OCI-LY7 (cell line): ENCODE results near the gene KIF1A. TPM values are rescaled to one million over a fixed set of nuclear protein-coding genes. Genes with fewer than 3 reads are reported as not detected.

Source experiments
- BruUV-seq: library from RNA; stranded (reverse); fragments of 400-500 nt; replicated peaks from 2 replicates; lab custom pipeline; 2021; lab: Mats Ljungman, UMichigan
- CTCF ChIA-PET: fragments of 300-600 bp; sonication (Branson Sonifier 250); formaldehyde crosslinking; loops from one replicate; lab custom pipeline; 2022; ENCODE audit warnings: antibody characterized with exemption; ENCODE audit not compliant: unreplicated experiment; lab: Charles Lee
- POLR2A ChIA-PET: fragments of 300-600 bp; sonication (Branson Sonifier 250); formaldehyde crosslinking; loops from one replicate; lab custom pipeline; 2022; ENCODE audit warnings: antibody characterized with exemption; lab: Charles Lee
- DNase-seq: peaks from one replicate; pipeline ENCODE4 v3.0.0-alpha.2; 2015; ENCODE audit warnings: low spot score
- H2AFZ ChIP-seq: fragments of 200-600 bp; sonication (generic), shearing (Covaris generic); 2 replicates; pipeline ENCODE4 v1.6.1; 2014; ENCODE audit warnings: mild to moderate bottlenecking, antibody characterized with exemption, low read length, moderate library complexity
- H3K27ac ChIP-seq: fragments of 200-600 bp; sonication (generic); 2 replicates; pipeline ENCODE4 v1.5.1; 2014; ENCODE audit warnings: mixed run types, low read depth, mild to moderate bottlenecking, moderate library complexity, low read length, inconsistent platforms; ENCODE audit not compliant: poor library complexity, severe bottlenecking
- H3K36me3 ChIP-seq: fragments of 200-600 bp; sonication (generic); 2 replicates; pipeline ENCODE4 v1.6.1; 2014; ENCODE audit warnings: mild to moderate bottlenecking, antibody characterized with exemption, low read length, moderate library complexity, mixed read lengths; ENCODE audit not compliant: insufficient read depth
- H3K4me1 ChIP-seq: fragments of 200-600 bp; sonication (generic); 2 replicates; pipeline ENCODE4 v1.5.1; 2014; ENCODE audit warnings: mild to moderate bottlenecking, low read length; ENCODE audit not compliant: insufficient read depth, poor library complexity, severe bottlenecking
- H3K4me2 ChIP-seq: fragments of 200-600 bp; sonication (generic); 2 replicates; pipeline ENCODE4 v1.6.1; 2014; ENCODE audit warnings: mild to moderate bottlenecking, low read length
- H3K4me3 ChIP-seq: fragments of 200-600 bp; sonication (generic); 2 replicates; pipeline ENCODE4 v1.5.1; 2014; ENCODE audit warnings: mild to moderate bottlenecking, low read depth, low read length; ENCODE audit not compliant: poor library complexity, severe bottlenecking
- H3K79me2 ChIP-seq: fragments of 200-600 bp; sonication (generic); 2 replicates; pipeline ENCODE4 v1.6.1; 2016; ENCODE audit warnings: low read depth, mild to moderate bottlenecking, low read length, moderate library complexity, mixed read lengths; ENCODE audit not compliant: insufficient read depth
- H3K9me2 ChIP-seq: fragments of 200-600 bp; sonication (generic); 2 replicates; pipeline ENCODE4 v1.6.1; 2016; ENCODE audit warnings: mild to moderate bottlenecking, low read length, mixed read lengths; ENCODE audit not compliant: insufficient read depth
- H3K9me3 ChIP-seq: fragments of 200-600 bp; sonication (generic); 2 replicates; pipeline ENCODE4 v1.6.1; 2014; ENCODE audit warnings: mild to moderate bottlenecking, mixed run types, low read length, mixed read lengths
- H4K20me1 ChIP-seq: fragments of 200-600 bp; sonication (generic); 2 replicates; pipeline ENCODE4 v1.6.1; 2014; ENCODE audit warnings: mild to moderate bottlenecking, antibody characterized with exemption, low read length, moderate library complexity, mixed read lengths; ENCODE audit not compliant: insufficient read depth
- EZH2phosphoT487 ChIP-seq: fragments of 200-600 bp; sonication (generic); IDR thresholded peaks from 2 replicates; pipeline ENCODE4 v1.6.1; 2018; ENCODE audit warnings: low read depth, borderline replicate concordance, mild to moderate bottlenecking, mixed run types, antibody characterized with exemption, low read length, moderate library complexity, mixed read lengths
- intact Hi-C: fragments of 100-400 bp; cut with micrococcal nuclease; formaldehyde crosslinking; loops from one replicate; pipeline ENCODE4 v1.10.0; 2022; ENCODE audit not compliant: unreplicated experiment
- total RNA-seq, 2 experiments: library from RNA; depleted of rRNA in 1 of 2; stranded (reverse); fragments of >200 nt in 1 of 2; shearing (Covaris generic) in 1 of 2; gene quantifications; 2 replicates each; pipeline ENCODE4 v1.2.3, GENCODE V29; 2014 to 2022
- TF ChIP-seq, protein P1 (sequence below): fragments of 200-600 bp; sonication (generic); conservative IDR thresholded peaks from 2 replicates; pipeline ENCODE4 v1.5.1; 2014; ENCODE audit warnings: mild to moderate bottlenecking, antibody characterized with exemption, low read length, moderate library complexity, mixed read lengths

Gene KIF1A
- total RNA-seq, 2 experiments from 2014 or later, result not detected

DNA sequence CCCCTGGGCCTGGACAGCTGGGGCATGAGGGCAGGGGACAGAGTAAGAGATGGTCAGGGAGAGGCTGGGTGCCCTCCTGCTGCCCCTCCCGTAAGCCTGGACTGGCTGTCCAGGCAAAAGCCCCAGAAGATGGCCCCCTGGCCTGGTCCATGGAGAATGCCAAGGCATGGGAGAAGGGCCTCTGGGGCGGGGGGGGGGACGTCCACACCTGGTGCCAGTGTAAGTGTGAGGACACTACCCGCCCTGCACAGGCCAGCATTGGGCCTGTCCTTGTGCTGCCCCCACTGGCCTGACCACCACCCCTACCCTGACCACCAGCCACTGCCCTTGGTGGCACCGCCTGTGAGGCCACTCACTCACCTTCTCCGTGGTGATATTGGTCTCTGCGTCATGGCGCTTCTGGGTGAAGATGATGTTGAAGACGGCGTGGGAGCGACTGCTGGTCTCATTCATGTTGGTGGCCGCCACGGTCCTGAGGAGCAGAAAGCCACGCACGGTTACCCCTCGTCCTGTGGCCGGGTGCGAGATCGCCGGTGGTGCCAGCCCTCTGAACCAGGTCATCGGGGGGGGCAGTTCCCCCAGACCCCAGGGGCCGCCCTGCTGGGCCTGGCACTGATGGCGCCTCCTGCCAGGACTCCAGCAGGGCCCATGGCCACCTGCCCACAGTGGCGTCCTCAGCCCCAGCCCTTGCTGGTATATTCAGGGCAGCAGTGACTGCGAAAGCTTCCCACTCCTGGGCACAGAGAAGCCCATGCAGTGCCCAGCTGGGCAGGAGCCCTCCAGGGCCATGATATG lies 35.2 kb downstream of the KIF1A start:
- Histone ChIP-seq H3K36me3 (no peaks in the 10 kb centered on the region), H3K79me2 (no peaks in the 10 kb centered on the region), H2AFZ (no peak overlapping the region), H3K4me2 (no peak overlapping the region), H3K4me1 (no peaks in the 10 kb centered on the region), H3K4me3 (no peak overlapping the region), H3K27ac (no peak overlapping the region), H4K20me1 (no peaks in the 10 kb centered on the region), H3K9me3 (no peaks in the 10 kb centered on the region), H3K9me2 (no peaks in the 10 kb centered on the region)
- intact Hi-C loops, result no loop called here
- POLR2A ChIA-PET, result no interaction called here
- DNase-seq, result no peak
- CTCF ChIA-PET, result no interaction called here
- BruUV-seq, result no TSS peak
- no peak for TF ChIP-seq EZH2phosphoT487
- TF ChIP-seq, protein P1, sequence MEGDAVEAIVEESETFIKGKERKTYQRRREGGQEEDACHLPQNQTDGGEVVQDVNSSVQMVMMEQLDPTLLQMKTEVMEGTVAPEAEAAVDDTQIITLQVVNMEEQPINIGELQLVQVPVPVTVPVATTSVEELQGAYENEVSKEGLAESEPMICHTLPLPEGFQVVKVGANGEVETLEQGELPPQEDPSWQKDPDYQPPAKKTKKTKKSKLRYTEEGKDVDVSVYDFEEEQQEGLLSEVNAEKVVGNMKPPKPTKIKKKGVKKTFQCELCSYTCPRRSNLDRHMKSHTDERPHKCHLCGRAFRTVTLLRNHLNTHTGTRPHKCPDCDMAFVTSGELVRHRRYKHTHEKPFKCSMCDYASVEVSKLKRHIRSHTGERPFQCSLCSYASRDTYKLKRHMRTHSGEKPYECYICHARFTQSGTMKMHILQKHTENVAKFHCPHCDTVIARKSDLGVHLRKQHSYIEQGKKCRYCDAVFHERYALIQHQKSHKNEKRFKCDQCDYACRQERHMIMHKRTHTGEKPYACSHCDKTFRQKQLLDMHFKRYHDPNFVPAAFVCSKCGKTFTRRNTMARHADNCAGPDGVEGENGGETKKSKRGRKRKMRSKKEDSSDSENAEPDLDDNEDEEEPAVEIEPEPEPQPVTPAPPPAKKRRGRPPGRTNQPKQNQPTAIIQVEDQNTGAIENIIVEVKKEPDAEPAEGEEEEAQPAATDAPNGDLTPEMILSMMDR, result no peak

DNA sequence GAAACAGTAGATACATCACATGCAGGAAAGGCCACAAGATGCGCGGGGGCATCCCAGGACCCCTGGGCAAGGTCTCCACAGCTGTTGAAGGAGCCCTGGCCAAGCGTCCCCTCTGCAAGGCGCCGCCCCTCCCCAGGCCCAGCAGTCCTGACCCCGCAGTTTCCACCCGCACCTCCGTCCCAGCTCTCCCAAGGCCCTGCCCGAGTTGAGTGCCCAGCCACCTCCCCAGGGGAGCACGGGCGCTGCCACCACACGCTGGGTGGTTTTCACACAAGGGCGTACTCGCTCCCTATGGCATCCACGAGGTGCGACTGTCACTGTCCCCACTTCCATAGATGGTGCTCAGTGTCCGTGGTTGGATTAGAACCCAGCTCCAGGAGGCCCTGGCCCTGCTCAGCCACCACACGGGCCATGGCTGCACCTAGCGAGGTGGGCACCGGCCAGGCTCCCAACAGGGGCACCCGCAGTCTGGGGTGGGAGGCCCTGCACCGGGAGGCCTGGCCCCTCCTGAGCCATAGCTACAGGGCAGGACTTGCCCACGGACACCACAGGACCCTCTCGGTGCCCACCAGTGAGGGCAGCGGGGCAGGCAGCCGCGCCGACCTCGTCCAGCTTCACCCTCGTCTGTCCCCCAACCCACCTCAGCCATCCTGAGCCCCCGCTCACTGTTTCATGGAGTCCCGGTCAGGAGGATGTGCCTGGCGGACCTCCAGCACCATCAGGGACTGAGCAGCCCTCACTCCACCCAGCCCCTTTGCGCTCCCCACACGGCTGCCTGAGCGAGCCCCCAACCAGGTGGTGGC lies 36.0 kb downstream of the KIF1A start:
- H3K4me3 ChIP-seq, result no peak overlapping the region
- H3K79me2 ChIP-seq, result no peaks in the 10 kb centered on the region
- H2AFZ ChIP-seq, result no peak overlapping the region
- no peaks in the 10 kb centered on the region for H3K4me1 ChIP-seq
- intact Hi-C loops, result no loop called here
- no peaks in the 10 kb centered on the region for H3K9me3 ChIP-seq
- no peaks in the 10 kb centered on the region for H4K20me1 ChIP-seq
- H3K36me3 ChIP-seq, result no peaks in the 10 kb centered on the region
- BruUV-seq, result no TSS peak
- ChIA-PET POLR2A (no interaction called here), CTCF (no interaction called here)
- no peak for DNase-seq
- no peak overlapping the region for H3K27ac ChIP-seq
- no peaks in the 10 kb centered on the region for H3K9me2 ChIP-seq
- TF ChIP-seq EZH2phosphoT487, result no peak
- TF ChIP-seq, protein P1, result no peak
- H3K4me2 ChIP-seq, result no peak overlapping the region
